Effector memory CD8-positive, alpha-beta T cell (primary cell): ENCODE results near the gene EPHA6.
"Not testable (repeated sequence)": the region's sequence is repeated elsewhere in the genome, so short reads cannot be mapped to it uniquely, and the experiment has no call there.

Experiments used
- ATAC-seq: fragments of 150-1000 bp; cut with Tn5 transposase; replicated peaks from 2 replicates; pipeline ENCODE4 v1.10.0; 2021; ENCODE audit warnings: mild to moderate bottlenecking, moderate library complexity
- DNase-seq, 3 experiments: peaks; one replicate each; pipeline ENCODE4 v3.0.0; 2021
- H3K27ac Mint-ChIP-seq, 2 donors: one replicate each; pipeline ENCODE4 v1.8.0; 2022; ENCODE audit warnings: mild to moderate bottlenecking in 2 of 2, mixed read lengths in 2 of 2, moderate library complexity in 2 of 2
- H3K27me3 Mint-ChIP-seq, 2 donors: one replicate each; pipeline ENCODE4 v1.8.0; 2022; ENCODE audit warnings: mixed read lengths in 2 of 2
- H3K36me3 Mint-ChIP-seq: one replicate; pipeline ENCODE4 v1.8.0; 2022; ENCODE audit warnings: mild to moderate bottlenecking, moderate library complexity, mixed read lengths; ENCODE audit not compliant: insufficient read depth
- H3K4me1 Mint-ChIP-seq, 2 donors: one replicate each; pipeline ENCODE4 v1.8.0; 2022; ENCODE audit warnings: low read depth in 2 of 2, mixed read lengths in 2 of 2
- H3K4me3 Mint-ChIP-seq, 2 donors: one replicate each; pipeline ENCODE4 v1.8.0; 2022; ENCODE audit warnings: mild to moderate bottlenecking in 2 of 2, mixed read lengths in 2 of 2, moderate library complexity in 2 of 2
- H3K9me3 Mint-ChIP-seq, 2 donors: one replicate each; pipeline ENCODE4 v1.8.0; 2022; ENCODE audit warnings: mixed read lengths in 2 of 2

The EPHA6 gene

DNA sequence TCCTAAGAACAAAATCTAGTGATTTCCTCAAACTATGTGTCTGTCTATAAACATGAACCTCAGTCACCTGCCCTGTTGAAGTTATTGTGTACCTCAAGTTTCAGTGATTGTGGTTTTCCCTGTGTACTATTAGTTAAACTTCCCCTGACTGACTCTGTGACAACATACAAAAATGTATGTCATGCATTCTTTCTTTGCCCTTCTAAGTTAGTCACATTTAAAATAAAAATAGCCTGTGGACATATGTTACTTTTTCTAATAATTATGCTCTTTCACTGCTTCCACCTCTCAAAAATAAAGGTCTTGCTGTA is 29.8 kb downstream of the EPHA6 start:
- Mint-ChIP-seq H3K27ac (no peak overlapping the region), H3K9me3 (peaks cover 0 to 2% of the 10 kb centered on the region in 2 donors), H3K4me3 (no peak overlapping the region), H3K4me1 (no peaks in the 10 kb centered on the region), H3K36me3 (no peaks in the 10 kb centered on the region), H3K27me3 (no peaks in the 10 kb centered on the region)
- ATAC-seq (no peak), DNase-seq (no peak)

DNA sequence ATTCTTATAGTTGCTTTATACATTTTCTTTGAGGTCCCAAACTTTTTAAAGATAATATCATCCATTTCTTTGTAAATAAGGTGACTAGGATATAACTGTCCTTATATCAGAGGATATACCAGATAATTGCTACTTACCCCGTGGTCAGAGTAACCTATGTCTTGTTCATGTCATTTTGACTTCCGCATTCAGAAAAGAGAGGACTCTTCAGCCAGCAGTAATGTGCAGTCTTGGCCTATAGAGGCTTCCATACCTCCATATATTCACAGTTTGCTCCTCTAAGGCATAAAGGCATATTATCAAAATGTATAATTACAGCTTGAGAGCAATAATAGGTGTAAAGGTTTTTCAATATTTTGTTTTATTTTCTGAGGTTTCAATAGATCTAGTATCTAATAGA is 38.5 kb downstream of the EPHA6 start:
- H3K4me3 Mint-ChIP-seq = no peak overlapping the region

DNA sequence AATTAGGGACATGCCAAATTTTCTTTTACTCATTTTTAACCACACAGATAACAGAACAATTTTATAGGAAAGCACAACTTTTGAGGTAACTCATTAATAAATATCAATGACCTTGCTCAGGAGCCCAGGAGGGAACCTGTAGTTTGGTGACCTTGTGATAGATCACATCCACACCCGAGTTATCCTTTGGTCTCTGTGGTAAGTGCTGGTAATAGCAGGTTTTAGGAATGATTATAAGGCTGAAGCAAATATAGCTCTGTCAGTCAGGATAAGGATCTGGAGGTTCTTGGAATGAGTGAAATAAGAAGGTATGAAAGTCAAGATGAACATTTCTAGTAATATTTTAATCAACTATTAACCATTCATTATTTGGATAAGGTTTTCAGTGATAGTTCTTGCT is 46.5 kb downstream of the EPHA6 start:
- Mint-ChIP-seq H3K9me3 (no peaks in the 10 kb centered on the region), H3K4me1 (no peaks in the 10 kb centered on the region), H3K36me3 (no peaks in the 10 kb centered on the region), H3K4me3 (no peak overlapping the region), H3K27me3 (no peaks in the 10 kb centered on the region), H3K27ac (no peak overlapping the region)
- ATAC-seq (no peak), DNase-seq (no peak)

More for the DNA sequence above, 38.5 kb downstream of the EPHA6 start:
- ATAC-seq (no peak), DNase-seq (no peak)
- peaks cover 7 to 9% of the 10 kb centered on the region in 2 donors for H3K9me3 Mint-ChIP-seq
- no peaks in the 10 kb centered on the region for H3K36me3 Mint-ChIP-seq
- H3K27me3 Mint-ChIP-seq = no peaks in the 10 kb centered on the region
- H3K27ac Mint-ChIP-seq = no peak overlapping the region
- H3K4me1 Mint-ChIP-seq = no peaks in the 10 kb centered on the region

DNA sequence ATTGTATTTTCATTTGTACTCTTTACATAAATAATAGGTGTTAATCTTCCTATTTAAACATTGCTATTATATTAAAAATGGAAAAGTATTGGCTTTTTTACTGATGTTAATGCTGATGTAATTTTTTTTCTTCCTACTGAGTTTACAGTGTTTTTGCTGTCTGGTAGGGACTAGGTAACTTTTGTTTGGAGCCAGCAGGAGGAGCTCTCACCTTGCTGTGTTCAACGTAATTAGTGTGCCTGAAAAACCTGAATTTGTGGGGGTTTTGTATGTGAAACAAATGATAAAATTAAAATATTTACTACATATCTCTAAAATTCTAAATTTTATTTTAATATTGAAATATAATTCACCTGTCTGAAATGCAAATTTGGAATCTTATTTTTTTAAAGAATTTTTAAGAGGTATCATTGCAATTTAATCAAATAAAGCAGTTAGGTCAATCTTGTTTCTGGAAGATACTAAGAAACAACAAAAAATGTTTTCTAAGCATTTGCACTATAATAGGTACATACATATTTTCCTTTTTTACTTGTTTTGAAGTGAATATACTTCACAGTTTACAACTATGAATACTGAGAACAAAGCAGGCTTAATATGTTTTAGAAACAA is 48.8 kb downstream of the EPHA6 start:
- no peaks in the 10 kb centered on the region for H3K27me3 Mint-ChIP-seq
- DNase-seq (no peak), ATAC-seq (no peak)
- no peak overlapping the region for H3K27ac Mint-ChIP-seq
- H3K36me3 Mint-ChIP-seq = no peaks in the 10 kb centered on the region
- H3K9me3 Mint-ChIP-seq = no peaks in the 10 kb centered on the region
- no peak overlapping the region for H3K4me3 Mint-ChIP-seq
- H3K4me1 Mint-ChIP-seq = no peaks in the 10 kb centered on the region

DNA sequence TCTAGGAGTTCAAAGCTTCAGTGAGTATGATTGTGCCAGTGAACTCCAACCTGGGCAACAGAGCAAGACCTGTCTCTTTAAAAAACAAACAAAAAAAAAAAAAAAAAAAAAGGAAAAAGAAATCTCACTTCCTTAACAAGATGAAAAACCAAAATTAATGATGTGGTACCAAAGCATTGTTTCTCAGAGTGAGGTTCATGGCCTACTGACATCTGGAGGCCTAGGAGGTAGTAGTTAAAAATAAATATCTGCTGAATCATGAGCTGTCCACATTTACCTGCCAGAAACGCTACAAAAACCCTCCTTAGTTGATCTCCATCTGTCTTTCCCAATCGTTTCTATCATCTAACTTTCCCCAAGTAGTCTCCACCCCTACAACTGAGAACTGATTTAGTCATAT is 51.2 kb downstream of the EPHA6 start:
- no peak overlapping the region for H3K27ac Mint-ChIP-seq
- H3K9me3 Mint-ChIP-seq = no peaks in the 10 kb centered on the region
- ATAC-seq (no peak), DNase-seq (no peak)
- no peak overlapping the region for H3K4me3 Mint-ChIP-seq
- no peaks in the 10 kb centered on the region for H3K27me3 Mint-ChIP-seq
- no peaks in the 10 kb centered on the region for H3K36me3 Mint-ChIP-seq
- no peaks in the 10 kb centered on the region for H3K4me1 Mint-ChIP-seq

DNA sequence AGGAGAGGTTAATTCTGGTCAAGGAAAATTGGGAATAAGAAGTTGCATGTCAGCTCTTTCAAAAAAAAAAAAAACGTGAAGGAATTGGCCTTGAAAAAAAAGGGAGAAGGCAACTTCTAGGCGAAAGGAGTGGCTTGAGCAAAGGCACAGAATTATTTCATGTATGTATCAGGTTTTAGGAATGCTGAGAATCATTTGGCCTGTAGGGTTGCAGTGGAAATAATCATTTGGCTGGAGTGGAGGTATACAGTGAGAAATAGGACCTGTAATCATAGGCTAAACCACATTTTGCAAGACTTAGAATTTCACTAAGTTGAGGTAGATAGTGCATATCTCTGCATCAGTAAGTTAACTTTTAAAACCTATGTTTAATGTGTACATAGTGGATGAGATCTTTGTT is 54.9 kb downstream of the EPHA6 start:
- no peaks in the 10 kb centered on the region for H3K27me3 Mint-ChIP-seq
- no peaks in the 10 kb centered on the region for H3K36me3 Mint-ChIP-seq
- H3K27ac Mint-ChIP-seq = no peak overlapping the region
- no peaks in the 10 kb centered on the region for H3K4me1 Mint-ChIP-seq
- no peak overlapping the region for H3K4me3 Mint-ChIP-seq
- H3K9me3 Mint-ChIP-seq = no peaks in the 10 kb centered on the region
- ATAC-seq = no peak
- DNase-seq = no peak

DNA sequence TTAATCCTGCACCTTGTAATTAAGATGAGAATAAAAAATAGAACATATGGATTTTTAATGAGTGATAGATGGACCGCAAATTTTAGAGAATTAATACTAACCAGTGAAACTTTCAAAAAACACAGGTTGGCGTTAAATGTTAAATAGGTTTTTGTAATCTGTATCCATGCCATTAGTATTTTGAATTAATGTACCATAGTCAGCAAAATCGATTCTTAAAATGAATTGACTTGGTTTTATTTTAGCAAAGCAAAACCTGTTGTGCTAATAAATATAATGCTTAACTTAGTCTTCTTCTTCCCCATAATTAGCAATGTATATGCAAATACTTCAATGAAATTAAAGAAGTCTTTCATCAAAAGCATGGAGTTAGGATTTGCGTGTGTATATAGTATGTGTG is 63.1 kb downstream of the EPHA6 start:
- Mint-ChIP-seq H3K4me1 (no peaks in the 10 kb centered on the region), H3K27me3 (no peaks in the 10 kb centered on the region), H3K9me3 (peaks cover 6 to 7% of the 10 kb centered on the region in 2 donors), H3K4me3 (no peak overlapping the region), H3K36me3 (no peaks in the 10 kb centered on the region), H3K27ac (no peak overlapping the region)
- ATAC-seq (no peak), DNase-seq (no peak)

DNA sequence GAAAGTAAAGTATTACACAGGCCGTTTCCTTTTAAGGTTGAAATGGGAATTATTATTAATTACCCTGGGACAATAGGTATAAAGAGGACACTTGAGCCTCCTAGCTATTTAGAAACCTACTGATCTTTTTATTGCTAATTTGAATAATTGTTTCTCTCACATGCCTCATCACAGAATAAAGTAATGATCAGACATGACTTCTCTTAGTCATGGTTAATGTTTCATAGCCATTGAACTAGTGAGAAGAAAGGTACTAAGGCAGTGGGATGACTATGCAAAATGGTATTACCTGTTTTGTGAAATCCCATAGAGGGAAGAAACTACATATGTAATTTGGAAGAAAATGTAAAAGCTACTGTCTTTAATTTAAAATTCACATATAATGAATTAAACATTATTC is 85.6 kb downstream of the EPHA6 start:
- H3K4me1 Mint-ChIP-seq = no peaks in the 10 kb centered on the region
- peaks cover 0 to 1% of the 10 kb centered on the region in 2 donors for H3K9me3 Mint-ChIP-seq
- H3K36me3 Mint-ChIP-seq = no peaks in the 10 kb centered on the region
- no peak overlapping the region for H3K4me3 Mint-ChIP-seq
- no peak for ATAC-seq
- DNase-seq = no peak
- H3K27ac Mint-ChIP-seq = no peak overlapping the region
- no peaks in the 10 kb centered on the region for H3K27me3 Mint-ChIP-seq

DNA sequence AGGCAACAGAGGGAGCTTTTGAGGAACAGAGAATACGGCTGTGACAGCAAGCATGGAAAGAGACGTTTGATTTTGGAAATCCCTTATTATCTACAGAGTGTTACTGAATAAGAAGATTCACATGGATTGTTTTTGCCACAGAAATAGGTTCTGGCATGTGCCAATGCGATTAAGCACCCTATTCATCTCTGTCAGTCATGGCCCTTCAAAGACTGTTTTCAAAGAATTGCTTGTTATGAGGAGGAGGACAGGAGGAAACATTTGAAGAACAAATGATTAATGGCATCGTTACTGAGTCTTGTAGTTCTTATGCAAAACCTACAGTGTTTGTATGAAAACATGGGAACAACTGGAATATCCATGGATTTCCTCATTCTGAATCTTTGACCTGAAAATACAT is 86.2 kb downstream of the EPHA6 start:
- no peak overlapping the region for H3K27ac Mint-ChIP-seq
- ATAC-seq (no peak), DNase-seq (no peak)
- no peaks in the 10 kb centered on the region for H3K27me3 Mint-ChIP-seq
- no peaks in the 10 kb centered on the region for H3K36me3 Mint-ChIP-seq
- no peak overlapping the region for H3K4me3 Mint-ChIP-seq
- H3K9me3 Mint-ChIP-seq = peaks cover 0 to 1% of the 10 kb centered on the region in 2 donors
- no peaks in the 10 kb centered on the region for H3K4me1 Mint-ChIP-seq

DNA sequence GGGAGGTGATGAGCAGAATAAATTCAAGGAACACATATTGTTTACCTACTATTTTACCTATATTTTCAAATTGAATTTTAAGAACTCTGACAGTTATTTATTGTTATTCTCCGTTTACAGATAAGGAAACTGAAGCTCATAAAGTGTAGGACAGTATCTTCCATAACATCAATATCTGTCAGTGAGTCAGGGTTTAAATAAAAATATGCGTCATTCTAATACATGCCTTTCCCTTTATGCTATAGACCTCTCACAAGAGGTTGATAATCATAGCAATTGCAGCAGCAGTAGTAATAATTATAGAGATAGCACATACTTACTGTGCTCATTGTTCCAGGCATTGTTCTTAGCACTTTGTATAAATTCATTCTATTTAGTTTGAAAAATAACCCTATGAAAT is 101.1 kb downstream of the EPHA6 start:
- no peak overlapping the region for H3K27ac Mint-ChIP-seq
- H3K27me3 Mint-ChIP-seq = no peaks in the 10 kb centered on the region
- no peak for DNase-seq
- no peak overlapping the region for H3K4me3 Mint-ChIP-seq
- no peaks in the 10 kb centered on the region for H3K4me1 Mint-ChIP-seq
- peaks cover 0 to 11% of the 10 kb centered on the region in 2 donors for H3K9me3 Mint-ChIP-seq
- no peak for ATAC-seq
- H3K36me3 Mint-ChIP-seq = no peaks in the 10 kb centered on the region

DNA sequence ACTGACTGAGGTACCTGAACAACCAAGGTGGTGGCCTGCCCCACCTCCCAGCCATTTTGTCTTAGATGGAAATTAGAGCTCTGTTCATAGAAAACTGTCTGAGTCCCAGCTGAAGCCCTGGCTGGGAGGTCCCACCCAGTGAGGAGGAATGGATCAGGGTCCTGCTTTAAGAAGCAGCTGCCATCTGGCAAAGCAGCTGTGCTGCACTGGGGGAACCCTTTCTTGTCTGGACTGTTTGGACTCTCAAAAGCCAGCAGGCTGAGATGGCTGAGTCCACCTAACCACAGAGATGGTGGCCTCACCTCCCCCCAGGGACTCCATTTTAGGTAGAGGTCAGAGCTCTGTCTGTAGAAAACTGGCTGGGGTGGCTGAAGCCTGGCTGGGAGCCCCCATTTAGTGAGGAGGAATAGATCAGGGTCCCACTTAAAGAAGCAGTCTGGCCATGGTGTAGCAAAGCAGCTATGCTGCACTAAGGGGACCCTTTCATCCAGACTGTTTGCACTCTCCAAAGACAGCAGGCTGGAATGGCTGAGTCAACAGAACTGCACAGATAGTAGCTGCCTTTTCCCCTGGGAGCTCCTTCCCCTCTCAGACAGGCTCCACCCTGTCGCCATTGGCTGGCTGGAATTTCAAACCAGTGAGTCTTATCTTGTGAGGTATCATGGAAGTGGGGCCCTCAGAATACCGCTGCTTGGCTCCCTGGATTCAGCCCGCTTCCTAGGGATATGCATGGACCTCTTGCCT is 116.9 kb downstream of the EPHA6 start:
- no peak overlapping the region for H3K27ac Mint-ChIP-seq
- H3K9me3 Mint-ChIP-seq = peaks cover 11 to 20% of the 10 kb centered on the region in 2 donors
- DNase-seq = no peak
- no peak overlapping the region for H3K4me3 Mint-ChIP-seq
- no peaks in the 10 kb centered on the region for H3K27me3 Mint-ChIP-seq
- H3K4me1 Mint-ChIP-seq = no peaks in the 10 kb centered on the region
- H3K36me3 Mint-ChIP-seq = no peaks in the 10 kb centered on the region
- ATAC-seq = no peak

DNA sequence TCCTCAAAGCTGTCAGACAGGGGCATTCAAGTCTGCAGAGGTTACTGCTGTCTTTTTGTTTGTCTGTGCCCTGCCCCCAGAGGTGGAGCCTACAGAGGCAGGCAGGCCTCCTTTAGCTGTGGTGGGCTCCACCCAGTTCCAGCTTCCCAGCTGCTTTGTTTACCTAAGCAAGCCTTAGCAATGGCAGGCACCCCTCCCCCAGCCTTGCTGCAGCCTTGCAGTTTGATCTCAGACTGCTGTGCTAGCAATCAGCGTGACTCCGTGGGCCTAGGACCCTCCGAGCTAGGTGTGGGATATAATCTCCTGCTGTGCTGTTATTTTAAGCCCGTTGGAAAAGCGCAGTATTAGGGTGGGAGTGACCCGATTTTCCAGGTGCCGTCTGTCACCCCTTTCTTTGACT is 127.7 kb downstream of the EPHA6 start:
- H3K36me3 Mint-ChIP-seq, H3K4me3 Mint-ChIP-seq, ATAC-seq, DNase-seq, H3K4me1 Mint-ChIP-seq, H3K27me3 Mint-ChIP-seq, H3K27ac Mint-ChIP-seq: not testable (repeated sequence)
- H3K9me3 Mint-ChIP-seq = peaks cover 7 to 10% of the 10 kb centered on the region in 2 donors

DNA sequence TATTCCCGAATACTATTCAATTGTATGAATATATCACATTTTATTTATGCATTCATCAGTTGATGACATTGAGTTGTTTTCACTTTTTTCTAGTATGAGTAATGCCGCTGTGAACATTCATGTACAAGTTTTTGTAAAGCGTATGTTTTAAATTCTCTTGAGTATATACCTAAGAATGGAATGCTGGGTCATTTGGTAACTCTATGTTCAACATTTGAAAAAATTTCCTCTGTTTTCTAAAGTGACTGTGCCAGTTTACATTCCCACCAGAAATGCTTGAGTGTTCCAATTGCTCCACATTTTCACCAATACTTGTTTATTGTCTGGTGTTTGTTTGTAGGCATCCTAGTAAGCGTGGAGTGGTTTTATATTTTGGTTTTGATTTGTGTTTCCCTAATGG is 144.5 kb downstream of the EPHA6 start:
- DNase-seq = no peak
- no peaks in the 10 kb centered on the region for H3K27me3 Mint-ChIP-seq
- no peak overlapping the region for H3K27ac Mint-ChIP-seq
- no peak overlapping the region for H3K4me3 Mint-ChIP-seq
- peaks cover 6 to 8% of the 10 kb centered on the region in 2 donors for H3K9me3 Mint-ChIP-seq
- ATAC-seq = no peak
- H3K4me1 Mint-ChIP-seq = no peaks in the 10 kb centered on the region
- no peaks in the 10 kb centered on the region for H3K36me3 Mint-ChIP-seq

DNA sequence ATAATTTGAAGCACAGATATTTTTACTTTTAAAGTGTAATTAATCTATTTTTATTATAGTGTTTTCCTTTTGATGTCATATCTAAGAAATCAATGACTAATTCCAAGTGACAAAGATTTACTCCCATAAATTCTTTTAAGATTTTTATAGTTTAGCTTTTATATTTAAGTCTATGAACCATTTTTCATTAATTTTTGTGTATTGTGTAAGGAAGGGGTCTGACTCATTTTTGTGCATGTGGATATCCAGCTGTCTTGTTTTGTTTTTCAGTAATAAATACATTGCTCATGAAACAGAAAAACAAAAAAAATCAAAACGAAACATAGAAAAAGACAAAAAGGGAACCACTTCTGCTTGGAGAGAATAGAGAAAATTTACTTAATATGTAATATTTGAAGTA is 145.1 kb downstream of the EPHA6 start:
- DNase-seq = no peak
- ATAC-seq = no peak
- Mint-ChIP-seq H3K27ac (no peak overlapping the region), H3K4me3 (no peak overlapping the region), H3K27me3 (no peaks in the 10 kb centered on the region), H3K9me3 (peaks cover 1 to 3% of the 10 kb centered on the region in 2 donors), H3K36me3 (no peaks in the 10 kb centered on the region), H3K4me1 (no peaks in the 10 kb centered on the region)
